ENCODE results near the gene CEACAM6.
"Not testable (repeated sequence)": the region's sequence is repeated elsewhere in the genome, so short reads cannot be mapped to it uniquely, and the experiment has no call there.

The CEACAM6 gene

DNA sequence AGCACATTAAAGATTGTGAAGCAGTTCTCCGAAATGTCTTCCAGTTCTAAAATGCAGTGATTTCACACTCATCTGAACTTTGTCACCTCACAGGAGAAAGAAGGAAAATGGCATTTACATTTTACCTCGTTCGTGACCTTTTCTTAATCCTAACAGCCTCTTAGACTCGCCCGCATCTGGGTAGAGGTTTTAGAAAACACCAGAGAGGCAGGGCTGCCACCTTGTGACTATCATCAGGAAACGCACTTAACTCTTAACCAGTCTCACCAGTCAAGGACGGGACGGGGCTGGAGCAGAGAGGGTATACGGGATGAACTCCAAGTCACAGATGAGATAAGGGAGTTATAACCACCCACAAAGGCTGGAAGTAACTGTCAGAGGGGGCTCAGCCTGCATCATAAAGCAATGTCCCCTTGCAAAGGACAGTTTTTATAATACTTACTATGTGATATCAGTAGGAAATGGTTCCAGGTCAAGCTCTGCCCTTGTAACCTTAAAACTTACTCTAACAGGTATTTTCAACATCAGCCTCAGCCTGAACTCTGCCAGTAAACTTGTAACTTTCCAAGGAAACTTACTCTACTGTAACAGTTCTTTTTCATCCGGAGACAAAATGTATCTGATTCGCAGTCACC, 8.6 kb upstream of the CEACAM6 start:
- DNase-seq (ENCODE audit: low read depth), result peak; percentile 19

DNA sequence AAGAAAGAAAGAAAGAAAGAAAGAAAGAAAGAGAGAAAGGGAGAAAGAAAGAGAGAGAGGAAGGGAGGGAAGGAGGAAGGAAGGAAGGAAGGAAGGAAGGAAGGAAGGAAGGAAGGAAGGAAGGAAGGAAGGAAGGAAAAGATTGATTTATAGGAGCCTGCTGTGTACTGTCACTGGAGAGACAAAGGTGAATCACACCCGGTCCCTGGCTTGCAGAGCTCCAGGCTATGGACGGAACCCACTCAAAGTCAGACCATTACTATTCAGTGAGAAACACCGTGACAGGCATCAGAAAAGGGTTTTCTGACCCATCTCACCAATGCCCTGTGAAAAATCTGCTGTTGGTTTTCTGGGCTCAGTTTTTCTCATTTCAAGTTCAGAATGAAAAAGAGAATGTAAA, 7.3 kb upstream of the CEACAM6 start:
- DNase-seq (ENCODE audit: low read depth), result no peak

DNA sequence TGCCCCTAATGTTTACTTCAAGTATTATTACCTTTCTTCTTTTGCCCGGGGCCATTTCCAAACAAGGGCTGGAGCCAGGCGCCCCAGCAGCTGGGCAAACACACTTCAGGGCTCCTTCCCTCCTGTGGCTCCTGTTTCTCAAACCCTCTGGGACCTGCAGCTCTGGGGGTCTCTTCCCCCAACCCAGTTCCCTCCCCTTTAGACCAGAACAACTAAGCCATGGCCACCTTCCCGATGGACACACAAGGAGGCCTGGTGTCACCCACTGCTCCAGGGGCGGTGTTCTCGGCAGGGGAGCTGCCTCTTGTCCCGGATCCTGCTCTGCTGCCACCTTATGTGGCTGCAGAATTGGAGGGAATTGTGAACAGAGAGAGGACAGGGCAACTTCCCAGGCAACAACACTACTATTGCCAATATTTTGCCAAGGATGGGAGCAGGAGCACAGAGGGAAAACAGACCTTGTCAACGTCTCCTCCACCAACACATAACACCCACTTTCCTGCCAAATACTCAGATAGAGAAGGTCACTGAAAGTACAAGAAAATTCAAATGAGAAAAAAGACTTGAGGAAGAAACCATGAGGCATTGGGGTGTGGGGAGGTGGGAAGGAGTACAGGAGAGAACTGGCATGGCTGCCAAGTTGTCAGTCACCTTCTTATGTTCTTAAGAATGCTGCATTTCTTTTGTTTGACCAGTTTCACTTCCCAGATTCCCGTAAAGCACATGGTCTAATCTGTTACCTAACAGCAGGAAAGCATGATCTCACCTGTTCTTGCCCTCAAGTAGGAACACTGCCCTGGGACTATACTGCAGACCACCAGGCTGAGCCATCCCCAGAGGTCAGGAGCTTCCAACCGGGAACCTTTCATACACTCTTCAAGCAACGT, 4.8 kb upstream of the CEACAM6 start:
- not testable (repeated sequence) for DNase-seq (ENCODE audit: low read depth)

DNA sequence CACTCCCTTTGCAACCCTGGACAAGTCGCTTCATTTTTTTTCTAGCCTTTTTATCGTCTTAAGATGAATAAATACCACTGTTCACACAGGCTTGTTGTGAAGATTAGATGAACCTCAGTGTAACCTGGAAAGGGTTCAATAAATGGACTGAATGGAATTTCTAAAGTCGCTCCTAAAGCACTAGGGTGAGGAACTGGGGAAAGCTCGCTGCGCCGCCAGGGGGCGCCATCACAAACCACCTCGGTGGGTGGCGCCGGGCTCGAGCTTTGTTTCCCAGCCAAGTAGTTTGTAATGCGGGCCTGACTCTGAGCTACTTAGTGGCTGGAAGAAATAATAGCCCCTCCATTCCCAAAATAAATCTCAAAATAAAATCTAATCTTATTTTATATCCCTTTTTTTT, 2.2 kb upstream of the CEACAM6 start:
- peak; percentile 68 for DNase-seq (ENCODE audit: low read depth)

DNA sequence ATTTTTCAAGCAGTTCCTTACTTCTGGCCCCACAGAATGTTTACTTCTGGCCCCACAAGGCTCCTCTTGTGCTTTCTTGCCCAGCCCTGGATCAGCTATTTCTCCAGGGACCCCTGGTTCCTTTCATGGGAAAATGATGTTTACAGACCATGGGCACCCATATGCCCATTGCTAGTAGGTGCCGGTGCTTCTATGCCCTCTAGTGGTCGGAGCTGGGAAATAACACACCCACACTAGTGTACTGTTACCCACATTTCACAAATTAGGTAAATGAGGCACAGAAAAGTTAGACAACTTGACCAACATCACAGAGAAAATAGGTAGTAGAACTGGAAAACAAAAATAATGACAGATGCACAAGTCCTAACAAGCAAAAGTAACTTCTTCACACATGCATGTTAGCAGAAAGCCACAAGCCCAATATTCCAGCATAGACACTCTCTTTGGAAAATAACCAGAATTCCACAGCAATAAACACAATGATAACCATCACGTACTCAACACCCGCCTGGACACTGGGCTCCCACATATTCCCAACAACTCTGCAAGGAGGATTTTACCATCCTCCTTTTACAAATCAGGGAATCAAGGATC, 1.3 kb upstream of the CEACAM6 start:
- peak; percentile 50 for DNase-seq (ENCODE audit: low read depth)

DNA sequence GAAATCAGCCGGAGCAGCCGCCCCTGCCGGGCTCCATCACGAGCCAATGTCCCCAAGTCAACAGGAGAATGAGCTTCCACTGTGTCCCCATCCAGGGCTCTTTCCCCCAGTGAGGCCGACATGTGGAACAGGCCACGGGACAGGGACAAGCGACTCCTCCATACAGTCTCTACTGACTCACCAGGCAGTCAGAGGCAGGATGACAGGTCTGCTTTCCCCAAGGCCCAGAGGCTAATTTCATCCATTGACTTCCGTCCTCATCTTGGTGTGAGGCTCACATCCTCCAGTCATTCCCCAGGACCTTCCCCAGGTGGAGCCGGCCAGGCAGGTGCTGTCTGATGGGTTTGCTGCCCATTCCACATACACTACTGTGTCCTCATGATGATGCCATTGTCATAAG, 3.5 kb downstream of the CEACAM6 start:
- DNase-seq (ENCODE audit: low read depth), result no peak

DNA sequence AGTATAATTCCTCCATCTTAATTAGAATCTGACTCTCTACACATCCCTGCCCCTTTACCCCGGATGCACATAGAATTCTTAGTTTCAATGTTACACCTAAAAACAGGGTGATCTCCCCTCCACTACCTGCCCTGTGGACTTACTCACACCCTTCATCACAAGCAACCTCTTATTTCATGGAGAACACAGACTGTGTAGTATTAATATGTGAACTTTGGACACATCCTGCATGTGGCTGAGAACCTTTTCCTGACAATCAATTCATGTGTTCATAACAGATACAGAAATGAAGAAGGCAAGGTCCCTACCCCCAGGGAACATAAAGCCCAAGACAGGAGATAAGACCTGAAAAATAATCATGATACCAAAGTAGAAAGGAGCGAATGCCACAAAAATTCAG, 11.8 kb downstream of the CEACAM6 start:
- no peak for DNase-seq (ENCODE audit: low read depth)

DNA sequence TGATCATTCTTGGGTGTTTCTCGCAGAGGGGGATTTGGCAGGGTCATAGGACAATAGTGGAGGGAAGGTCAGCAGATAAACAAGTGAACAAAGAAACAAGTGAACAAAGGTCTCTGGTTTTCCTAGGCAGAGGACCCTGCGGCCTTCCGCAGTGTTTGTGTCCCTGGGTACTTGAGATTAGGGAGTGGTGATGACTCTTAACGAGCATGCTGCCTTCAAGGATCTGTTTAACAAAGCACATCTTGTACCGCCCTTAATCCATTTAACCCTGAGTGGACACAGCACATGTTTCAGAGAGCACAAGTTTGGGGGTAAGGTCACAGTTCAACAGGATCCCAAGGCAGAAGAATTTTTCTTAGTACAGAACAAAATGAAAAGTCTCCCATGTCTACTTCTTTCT, 12.8 kb downstream of the CEACAM6 start:
- DNase-seq (ENCODE audit: low read depth), result not testable (repeated sequence)

DNA sequence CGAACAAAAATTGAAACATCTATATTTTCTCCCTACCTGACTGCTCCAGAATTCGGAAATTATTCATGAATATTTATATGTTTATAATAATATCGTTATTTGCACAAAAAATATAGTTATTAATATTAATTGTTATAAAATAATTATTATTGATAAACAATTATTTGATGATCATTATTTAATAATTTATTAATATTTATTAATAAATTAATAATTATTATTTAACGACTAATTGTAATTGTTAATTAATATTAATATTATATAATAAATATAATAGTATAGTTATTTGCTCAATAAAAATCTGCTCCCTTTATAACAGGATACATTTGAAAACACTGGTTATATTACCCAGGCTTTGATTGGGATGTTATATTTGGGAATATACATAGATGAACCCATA, 14.3 kb downstream of the CEACAM6 start:
- no peak for DNase-seq (ENCODE audit: low read depth)

DNA sequence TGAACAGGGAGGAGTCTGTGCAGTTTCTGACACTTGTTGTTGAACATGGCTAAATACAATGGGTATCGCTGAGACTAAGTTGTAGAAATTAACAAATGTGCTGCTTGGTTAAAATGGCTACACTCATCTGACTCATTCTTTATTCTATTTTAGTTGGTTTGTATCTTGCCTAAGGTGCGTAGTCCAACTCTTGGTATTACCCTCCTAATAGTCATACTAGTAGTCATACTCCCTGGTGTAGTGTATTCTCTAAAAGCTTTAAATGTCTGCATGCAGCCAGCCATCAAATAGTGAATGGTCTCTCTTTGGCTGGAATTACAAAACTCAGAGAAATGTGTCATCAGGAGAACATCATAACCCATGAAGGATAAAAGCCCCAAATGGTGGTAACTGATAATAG, 16.1 kb downstream of the CEACAM6 start:
- DNase-seq (ENCODE audit: low read depth), result no peak

DNA sequence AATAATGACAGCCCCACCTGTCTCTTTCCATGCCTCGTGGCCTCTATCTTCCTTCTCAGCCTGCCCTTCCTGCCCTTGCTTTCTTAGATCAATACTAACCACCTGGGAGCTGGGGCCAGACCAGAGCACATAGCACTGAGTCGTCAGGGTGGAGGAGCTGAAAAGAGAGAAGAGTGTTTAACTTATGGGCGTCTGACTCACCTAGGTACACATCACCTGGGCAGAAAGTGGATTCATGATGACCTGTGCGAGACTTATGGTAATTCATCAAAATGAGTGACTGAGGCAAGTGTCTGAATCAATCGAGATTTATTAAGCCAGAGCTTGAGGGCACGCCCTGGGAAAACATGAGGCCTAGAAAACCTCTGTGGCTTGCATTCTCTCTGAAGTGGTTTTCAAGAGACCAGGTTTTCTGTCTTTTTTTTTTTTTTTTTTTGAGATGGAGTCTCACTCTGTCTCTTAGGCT, 19.2 kb downstream of the CEACAM6 start:
- peak; percentile 11 for DNase-seq (ENCODE audit: low read depth)

DNA sequence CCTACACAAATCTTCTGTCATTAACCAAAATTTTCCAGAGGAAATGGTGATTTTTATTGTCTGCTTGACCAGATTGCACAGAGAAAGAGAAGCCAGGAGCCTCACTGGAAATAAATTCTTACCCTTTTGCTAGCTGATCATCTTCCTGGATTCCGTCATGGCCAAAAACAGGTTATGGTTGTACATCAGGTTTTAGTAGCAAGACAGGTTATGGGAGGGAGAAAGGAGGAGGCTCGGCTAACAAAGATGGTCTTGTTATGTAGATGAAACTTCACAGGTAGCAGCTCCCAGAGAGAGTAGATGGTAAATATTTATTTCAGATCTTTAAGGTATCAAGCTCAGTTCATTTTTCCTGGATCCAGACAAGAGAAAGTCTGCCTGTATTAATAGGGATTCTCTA, 21.4 kb downstream of the CEACAM6 start:
- DNase-seq (ENCODE audit: low read depth), result no peak

DNA sequence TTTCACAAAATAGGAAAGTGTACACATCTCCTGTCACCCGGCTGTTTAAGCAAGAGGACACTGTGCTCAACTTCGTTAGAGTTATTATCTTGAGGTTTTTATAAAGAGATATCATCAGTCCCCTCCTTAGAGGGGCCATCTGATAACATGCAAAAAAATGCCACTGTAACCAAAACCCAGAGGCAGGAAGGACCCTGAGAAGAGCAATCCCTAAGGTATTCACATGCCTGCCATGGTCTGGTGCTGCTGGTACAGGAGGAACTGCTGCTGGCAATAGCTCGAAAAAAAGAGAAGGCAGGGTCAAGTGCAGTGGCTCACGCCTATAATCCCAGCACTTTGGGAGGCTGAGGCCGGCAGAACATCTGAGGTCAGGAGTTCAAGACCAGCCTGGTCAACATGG, 28.3 kb downstream of the CEACAM6 start:
- no peak for DNase-seq (ENCODE audit: low read depth)

DNA sequence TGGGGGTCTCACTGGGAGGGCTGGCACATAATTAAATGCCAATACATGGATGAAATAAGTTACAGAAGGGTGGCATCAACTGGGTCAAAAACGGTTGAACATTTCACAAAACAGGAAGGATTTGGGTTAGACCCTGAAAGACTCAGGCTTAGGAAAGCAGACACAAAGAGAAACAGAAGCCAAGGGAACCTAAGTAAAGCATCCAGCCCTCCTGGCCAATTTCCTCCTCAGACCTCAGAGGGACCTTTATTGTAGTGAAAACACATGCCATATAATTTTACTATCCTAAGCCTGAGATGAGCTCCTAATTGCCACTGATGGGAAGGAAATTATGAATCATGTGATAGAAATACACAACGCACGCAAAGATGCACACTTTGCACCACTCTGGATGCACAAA, 29.0 kb downstream of the CEACAM6 start:
- no peak for DNase-seq (ENCODE audit: low read depth)

DNA sequence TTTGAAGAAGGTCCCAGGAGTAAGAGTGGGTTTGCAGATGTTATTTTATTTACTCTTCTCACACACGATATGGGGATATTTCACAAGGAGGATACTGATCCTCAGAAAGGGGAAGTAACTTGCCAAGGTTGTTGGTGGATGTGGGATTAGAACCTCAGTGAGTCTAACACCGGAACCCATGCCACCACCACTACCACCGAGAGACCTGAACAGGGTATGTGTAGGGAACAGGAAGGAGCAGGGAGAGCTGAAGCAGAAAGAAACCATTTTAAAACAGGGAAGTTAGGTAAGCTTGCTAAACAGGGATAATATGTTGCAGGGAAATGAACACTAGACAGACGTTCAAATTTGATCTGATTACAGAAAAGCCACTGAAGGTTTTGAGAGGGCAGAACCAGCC, 29.4 kb downstream of the CEACAM6 start:
- DNase-seq (ENCODE audit: low read depth), result no peak

DNA sequence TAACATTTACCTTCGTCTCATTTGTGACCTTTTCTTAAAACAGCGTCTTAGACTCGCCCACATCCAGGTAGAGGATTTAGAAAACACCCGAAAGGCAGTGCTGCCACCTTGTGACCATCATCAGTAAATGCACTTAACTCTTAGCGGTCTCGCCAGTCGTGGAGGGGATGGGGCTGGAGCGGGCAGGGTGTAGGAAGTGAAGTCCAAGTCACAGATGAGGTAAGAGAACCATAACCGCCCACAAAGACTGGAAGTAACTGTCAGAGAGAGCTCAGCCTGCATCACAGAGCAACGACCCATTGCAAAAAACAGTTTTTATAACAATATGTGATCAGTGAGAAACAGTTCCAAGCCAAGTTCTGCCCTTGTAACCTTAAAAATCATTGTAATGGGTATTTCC, 30.3 kb downstream of the CEACAM6 start:
- peak; percentile 58 for DNase-seq (ENCODE audit: low read depth)

DNA sequence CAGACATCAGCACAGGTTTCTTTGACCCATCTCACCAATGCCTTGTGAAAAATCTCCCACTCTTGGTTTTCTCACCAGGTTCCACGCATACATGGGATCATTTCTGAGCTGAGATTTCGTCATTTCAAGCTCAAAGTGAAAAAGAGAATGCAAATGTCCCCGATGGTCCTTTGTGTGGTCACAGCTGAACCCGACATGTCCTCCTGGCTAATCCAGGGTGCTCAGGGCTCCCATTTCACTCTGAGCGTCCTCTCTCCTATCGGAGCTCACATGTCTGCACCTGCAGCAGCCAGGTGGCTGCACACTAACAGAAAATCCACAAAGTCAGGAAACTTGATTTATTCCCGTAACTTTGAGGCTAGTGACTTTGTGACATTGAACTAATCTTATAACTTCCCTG, 31.7 kb downstream of the CEACAM6 start:
- DNase-seq (ENCODE audit: low read depth), result no peak

DNA sequence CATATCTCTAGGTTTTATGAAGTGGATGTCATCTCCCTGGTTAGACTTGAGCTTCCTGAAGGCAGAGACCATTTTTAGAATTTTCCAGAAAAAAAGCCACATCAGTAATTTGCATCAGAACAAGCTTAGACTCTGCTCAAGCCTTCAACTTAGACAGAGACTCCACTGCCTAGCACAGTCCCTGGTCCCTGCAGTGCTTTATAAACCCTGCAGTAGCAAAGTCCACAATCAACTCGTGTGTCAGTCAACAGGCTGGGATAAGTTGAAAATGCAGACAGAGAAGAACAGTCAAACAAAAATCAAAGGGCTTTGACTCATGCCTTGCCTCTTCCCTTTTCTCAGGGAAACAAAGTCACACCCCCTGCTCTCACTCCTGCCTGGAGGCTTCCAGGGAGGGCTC, 33.2 kb downstream of the CEACAM6 start:
- not testable (repeated sequence) for DNase-seq (ENCODE audit: low read depth)

DNA sequence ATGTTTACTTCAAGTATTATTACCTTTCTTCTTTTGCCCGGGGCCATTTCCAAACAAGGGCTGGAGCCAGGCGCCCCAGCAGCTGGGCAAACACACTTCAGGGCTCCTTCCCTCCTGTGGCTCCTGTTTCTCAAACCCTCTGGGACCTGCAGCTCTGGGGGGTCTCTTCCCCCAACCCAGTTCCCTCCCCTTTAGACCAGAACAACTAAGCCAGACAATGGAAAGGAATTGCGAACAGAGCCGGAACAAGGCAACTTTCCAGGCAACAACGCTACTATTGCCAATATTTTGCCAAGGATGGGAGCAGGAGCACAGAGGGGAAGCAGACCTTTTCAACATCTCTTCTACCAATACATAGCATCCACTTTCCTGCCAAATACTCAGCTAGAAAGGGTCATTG, 33.7 kb downstream of the CEACAM6 start:
- DNase-seq (ENCODE audit: low read depth), result not testable (repeated sequence)

DNA sequence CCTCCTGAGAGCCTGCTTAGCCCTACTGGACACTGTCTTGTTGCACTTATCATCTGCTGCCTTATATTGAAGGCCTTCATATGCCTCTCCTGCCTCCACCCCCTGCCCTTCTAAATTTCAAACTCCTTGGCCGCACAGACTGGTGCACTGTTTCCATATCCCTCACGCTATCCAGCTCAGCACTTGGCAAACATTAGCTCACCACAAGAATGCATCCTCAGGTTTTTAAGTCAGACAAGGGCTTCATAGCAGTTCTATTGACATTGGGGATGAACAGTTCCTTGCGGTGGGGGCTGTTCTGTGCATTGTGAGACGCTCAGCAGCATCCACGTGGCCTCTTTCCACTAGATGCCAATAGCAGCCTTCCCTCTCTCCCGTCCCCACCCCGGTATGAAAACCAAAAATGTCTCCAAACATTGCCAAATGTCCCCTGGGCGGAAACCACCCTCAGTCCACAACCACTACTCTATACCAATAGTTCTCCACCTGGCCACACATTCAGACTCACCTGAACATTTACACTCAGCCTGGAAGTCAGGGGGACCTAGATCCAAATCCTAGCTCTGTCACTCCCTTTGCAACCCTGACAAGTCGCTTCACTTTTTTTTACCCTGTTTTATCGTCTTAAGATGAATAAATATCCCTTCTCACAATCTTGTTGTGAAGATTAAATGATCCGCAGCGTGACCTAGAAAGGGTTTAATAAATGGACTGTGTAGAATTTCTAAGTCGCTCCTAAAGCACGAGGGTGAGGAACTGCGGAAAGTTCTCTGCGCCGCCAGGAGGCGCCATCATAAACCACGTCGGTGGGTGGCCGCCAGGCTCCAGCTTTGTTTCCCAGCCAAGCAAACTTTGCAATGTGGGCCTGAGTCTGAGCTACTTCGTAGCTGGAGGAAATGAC, 37.4 kb downstream of the CEACAM6 start:
- peak; percentile 16 for DNase-seq (ENCODE audit: low read depth)

DNA sequence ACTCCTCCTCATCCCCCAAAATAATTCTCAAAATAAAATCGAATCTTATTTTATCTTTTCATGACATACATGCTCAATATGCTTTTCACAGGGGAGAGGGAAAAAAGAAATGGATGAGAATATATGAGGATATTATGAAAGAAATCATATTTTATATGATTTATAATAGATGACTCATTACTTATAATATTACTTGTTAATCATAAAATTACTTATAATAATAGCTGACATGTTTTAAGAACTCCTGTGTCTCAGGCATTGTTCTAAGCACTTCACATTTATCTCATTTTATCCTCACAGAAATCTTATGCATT, 38.0 kb downstream of the CEACAM6 start:
- DNase-seq (ENCODE audit: low read depth), result no peak

DNA sequence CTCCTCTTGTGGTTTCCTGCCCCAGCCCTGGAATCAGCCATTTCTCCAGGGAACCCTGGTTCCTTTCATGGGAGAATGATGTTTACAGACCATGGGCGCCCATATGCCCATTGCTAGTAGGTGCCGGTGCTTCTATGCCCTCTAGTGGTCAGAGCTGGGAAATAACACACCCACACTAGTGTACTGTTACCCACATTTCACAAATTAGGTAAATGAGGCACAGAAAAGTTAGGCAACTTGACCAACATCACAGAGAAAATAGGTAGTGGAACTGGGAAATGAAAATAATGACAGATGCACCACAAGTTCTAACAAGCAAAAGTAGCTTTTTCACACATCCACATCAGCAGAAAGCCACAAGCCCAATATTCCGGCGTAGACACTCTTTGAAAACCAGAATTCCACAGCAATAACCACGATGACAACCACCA, 39.7 kb downstream of the CEACAM6 start:
- DNase-seq (ENCODE audit: low read depth), result peak; percentile 35

All from stimulated activated CD8-positive, alpha-beta memory T cell treated with anti-CD3 and anti-CD28 coated beads, Interleukin-12 subunit alpha, Interleukin-12 subunit beta, amount 100 ng/mL, for 1 hour (primary cell).